DLD1 (cell line): Measurements from ENCODE around the gene FYB2.

Experiments
- in situ Hi-C: cut with HindIII; loops from 2 replicates; pipeline ENCODE4 v1.10.0; 2017; ENCODE audit warnings: low sequenced_read_pairs

Gene FYB2

GRCh38 chr1:56719171-56719570, 100.0 kb downstream of the FYB2 start:
- in situ Hi-C loops: no loop called here

- in situ Hi-C loops: no loop called here
Observed at GRCh38 chr1:56715156-56715555, 104.0 kb downstream of the FYB2 start.

- in situ Hi-C loops: no loop called here
Observed at GRCh38 chr1:56713112-56713511, 106.1 kb downstream of the FYB2 start.

- in situ Hi-C loops: no loop called here
Observed at GRCh38 chr1:56712150-56712549, 107.1 kb downstream of the FYB2 start.

GRCh38 chr1:56710646-56711045, 108.6 kb downstream of the FYB2 start:
- in situ Hi-C loops: no loop called here

GRCh38 chr1:56709995-56710394, 109.2 kb downstream of the FYB2 start:
- in situ Hi-C loops: no loop called here

GRCh38 chr1:56709269-56709880, 109.8 kb downstream of the FYB2 start:
- in situ Hi-C loops: no loop called here

GRCh38 chr1:56707379-56707778, 111.8 kb downstream of the FYB2 start:
- in situ Hi-C loops: no loop called here

GRCh38 chr1:56703747-56704146, 115.5 kb downstream of the FYB2 start:
- in situ Hi-C loops: no loop called here

- in situ Hi-C loops: no loop called here
Observed at GRCh38 chr1:56696663-56697062, 122.5 kb downstream of the FYB2 start.

GRCh38 chr1:56688522-56689026, 130.6 kb downstream of the FYB2 start:
- in situ Hi-C loops: no loop called here

- in situ Hi-C loops: no loop called here
Observed at GRCh38 chr1:56686169-56686568, 133.0 kb downstream of the FYB2 start.

GRCh38 chr1:56683569-56683968, 135.6 kb downstream of the FYB2 start:
- in situ Hi-C loops: no loop called here

- in situ Hi-C loops: no loop called here
Observed at GRCh38 chr1:56676571-56677035, 142.6 kb downstream of the FYB2 start.

GRCh38 chr1:56675763-56676162, 143.4 kb downstream of the FYB2 start:
- in situ Hi-C loops: no loop called here

GRCh38 chr1:56672579-56672978, 146.6 kb downstream of the FYB2 start:
- in situ Hi-C loops: no loop called here

- in situ Hi-C loops: no loop called here
Observed at GRCh38 chr1:56671542-56671941, 147.7 kb downstream of the FYB2 start.

- in situ Hi-C loops: no loop called here
Observed at GRCh38 chr1:56671085-56671484, 148.1 kb downstream of the FYB2 start.

- in situ Hi-C loops: no loop called here
Observed at GRCh38 chr1:56670350-56670749, 148.9 kb downstream of the FYB2 start.
